Keratinocyte (primary cell): ENCODE data around the gene MYLK3. TPM values are rescaled to one million over a fixed set of nuclear protein-coding genes. Genes with fewer than 3 reads are reported as not detected.

Experiments
- DNase-seq: peaks from one replicate; pipeline ENCODE4 v3.0.0-alpha.2; 2011; ENCODE audit warnings: low read depth, missing footprints, low spot score
- FAIRE-seq: peaks from 2 replicates; lab custom pipeline; 2011; peaks lifted over from hg19 to GRCh38; lab: Jason Lieb, UNC
- H2AFZ ChIP-seq: 2 replicates; pipeline ENCODE4 v1.6.0; 2012; ENCODE audit warnings: low read length, control low read depth, inconsistent platforms; ENCODE audit not compliant: control insufficient read depth
- H3K27ac ChIP-seq: 2 replicates; pipeline ENCODE4 v1.5.1; 2011; ENCODE audit warnings: low read length; ENCODE audit not compliant: control insufficient read depth, insufficient read depth
- H3K27me3 ChIP-seq: 3 replicates; pipeline ENCODE4 v1.6.0; 2011; ENCODE audit warnings: low read length; ENCODE audit not compliant: control insufficient read depth, insufficient read depth; ENCODE audit errors: extremely low read depth
- H3K36me3 ChIP-seq, 2 experiments: 2 replicates in 1 of 2; 3 replicates in 1 of 2; pipeline ENCODE4 v1.5.1; 2011; ENCODE audit warnings: low read length in 2 of 2, mild to moderate bottlenecking in 1 of 2; ENCODE audit not compliant: control insufficient read depth in 2 of 2, insufficient read depth in 2 of 2; ENCODE audit errors: extremely low read depth in 1 of 2
- H3K4me1 ChIP-seq: 3 replicates; pipeline ENCODE4 v1.5.1; 2011; ENCODE audit warnings: low read length; ENCODE audit not compliant: control insufficient read depth, insufficient read depth; ENCODE audit errors: extremely low read depth
- H3K4me2 ChIP-seq: 3 replicates; pipeline ENCODE4 v1.6.0; 2011; ENCODE audit warnings: low read depth, low read length; ENCODE audit not compliant: control insufficient read depth, insufficient read depth; ENCODE audit errors: extremely low read depth
- H3K4me3 ChIP-seq, 3 experiments: fragments of 200-600 bp in 1 of 3; sonication (generic) in 1 of 3; 2 replicates in 2 of 3; 3 replicates in 1 of 3; pipeline ENCODE4 v1.5.1; 2011 to 2016; ENCODE audit warnings: low read length in 3 of 3, mild to moderate bottlenecking in 3 of 3, control low read depth in 2 of 3, inconsistent platforms in 1 of 3, low read depth in 1 of 3, mixed read lengths in 1 of 3, mixed run types in 1 of 3, moderate library complexity in 1 of 3; ENCODE audit not compliant: control insufficient read depth in 2 of 3, insufficient read depth in 2 of 3; ENCODE audit errors: extremely low read depth in 1 of 3
- H3K79me2 ChIP-seq: 2 replicates; pipeline ENCODE4 v1.6.0; 2012; ENCODE audit warnings: low read length; ENCODE audit not compliant: control insufficient read depth, insufficient read depth
- H3K9ac ChIP-seq: 3 replicates; pipeline ENCODE4 v1.6.0; 2011; ENCODE audit warnings: low read length; ENCODE audit not compliant: control insufficient read depth, insufficient read depth; ENCODE audit errors: extremely low read depth
- H3K9me1 ChIP-seq: 3 replicates; pipeline ENCODE4 v1.6.0; 2011; ENCODE audit warnings: low read length; ENCODE audit not compliant: control insufficient read depth, insufficient read depth; ENCODE audit errors: extremely low read depth
- H3K9me3 ChIP-seq: 2 replicates; pipeline ENCODE4 v1.5.1; 2012; ENCODE audit warnings: low read depth, low read length; ENCODE audit not compliant: control insufficient read depth
- H4K20me1 ChIP-seq: 3 replicates; pipeline ENCODE4 v1.6.0; 2011; ENCODE audit warnings: low read length; ENCODE audit not compliant: control insufficient read depth, insufficient read depth; ENCODE audit errors: extremely low read depth
- EZH2 ChIP-seq: IDR thresholded peaks from one replicate; pipeline ENCODE4 v1.6.1; 2012; ENCODE audit warnings: inconsistent platforms, mild to moderate bottlenecking, low read length, moderate library complexity
- dilution Hi-C: fragments of 300-500 bp; cut with MboI; formaldehyde crosslinking; loops from one replicate; pipeline ENCODE4 v1.7.0; 2020; ENCODE audit warnings: low sequenced_read_pairs; ENCODE audit not compliant: extremely low pct_ligation_motif_present
- polyA plus RNA-seq, 5 experiments: library from polyadenylated mRNA; depleted of rRNA in 3 of 5; stranded (reverse) in 3 of 5; stranded (forward) in 1 of 5; unstranded in 1 of 5; fragments of >200 nt; gene quantifications; 1 replicate in 1 of 5; 2 replicates in 3 of 5; 3 replicates in 1 of 5; pipeline versions ENCODE4 v1.2.1 to v1.2.3, GENCODE V29; 2011 to 2012; ENCODE audit warnings: missing spikeins in 2 of 5, low read depth in 1 of 5, low replicate concordance in 1 of 5
- TF ChIP-seq, protein P1 (sequence below), 3 experiments: IDR thresholded peaks in 1 of 3; conservative IDR thresholded peaks in 1 of 3; optimal IDR thresholded peaks in 1 of 3; 2 replicates in 2 of 3; 3 replicates in 1 of 3; pipeline versions ENCODE3 to v1.5.1; 2011; ENCODE audit warnings: low read length in 3 of 3, mild to moderate bottlenecking in 3 of 3, moderate library complexity in 2 of 3, control low read depth in 1 of 3, inconsistent platforms in 1 of 3; ENCODE audit not compliant: insufficient read depth in 2 of 3; ENCODE audit errors: extremely low read depth in 1 of 3

Gene MYLK3
- polyA plus RNA-seq, 1 donor (not counting 4 experiments of a cell fraction or from before 2014, with no cell fraction given): 0.03 TPM

DNA sequence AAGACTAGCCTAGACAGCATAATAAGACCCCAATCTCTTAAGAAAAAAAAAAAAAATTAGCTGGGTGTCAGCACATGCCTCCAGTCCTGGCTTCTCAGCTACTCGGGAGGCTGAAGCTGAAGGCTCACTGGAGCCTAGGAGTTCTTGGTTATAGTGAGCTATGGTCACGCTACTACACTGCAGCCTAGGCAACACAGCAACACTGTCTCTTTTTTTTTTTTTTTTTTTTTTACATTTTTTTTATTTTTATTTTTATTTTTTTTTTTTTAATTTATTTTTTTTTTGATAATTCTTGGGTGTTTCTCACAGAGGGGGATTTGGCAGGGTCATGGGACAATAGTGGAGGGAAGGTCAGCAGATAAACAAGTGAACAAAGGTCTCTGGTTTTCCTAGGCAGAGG lies 54.5 kb downstream of the MYLK3 start:
- Histone ChIP-seq H3K27ac (no peak overlapping the region), H3K27me3 (no peaks in the 10 kb centered on the region), H2AFZ (no peak overlapping the region), H3K36me3 (peaks cover 2 to 9% of the 10 kb centered on the region in 2 experiments), H3K9ac (no peak overlapping the region), H3K4me1 (peaks cover 16% of the 10 kb centered on the region), H3K4me3 (no peak overlapping the region), H4K20me1 (peaks cover 4% of the 10 kb centered on the region), H3K9me1 (no peaks in the 10 kb centered on the region), H3K9me3 (no peaks in the 10 kb centered on the region), H3K79me2 (peaks cover 28% of the 10 kb centered on the region), H3K4me2 (no peak overlapping the region)
- TF ChIP-seq EZH2: no peak
- TF ChIP-seq, protein P1, sequence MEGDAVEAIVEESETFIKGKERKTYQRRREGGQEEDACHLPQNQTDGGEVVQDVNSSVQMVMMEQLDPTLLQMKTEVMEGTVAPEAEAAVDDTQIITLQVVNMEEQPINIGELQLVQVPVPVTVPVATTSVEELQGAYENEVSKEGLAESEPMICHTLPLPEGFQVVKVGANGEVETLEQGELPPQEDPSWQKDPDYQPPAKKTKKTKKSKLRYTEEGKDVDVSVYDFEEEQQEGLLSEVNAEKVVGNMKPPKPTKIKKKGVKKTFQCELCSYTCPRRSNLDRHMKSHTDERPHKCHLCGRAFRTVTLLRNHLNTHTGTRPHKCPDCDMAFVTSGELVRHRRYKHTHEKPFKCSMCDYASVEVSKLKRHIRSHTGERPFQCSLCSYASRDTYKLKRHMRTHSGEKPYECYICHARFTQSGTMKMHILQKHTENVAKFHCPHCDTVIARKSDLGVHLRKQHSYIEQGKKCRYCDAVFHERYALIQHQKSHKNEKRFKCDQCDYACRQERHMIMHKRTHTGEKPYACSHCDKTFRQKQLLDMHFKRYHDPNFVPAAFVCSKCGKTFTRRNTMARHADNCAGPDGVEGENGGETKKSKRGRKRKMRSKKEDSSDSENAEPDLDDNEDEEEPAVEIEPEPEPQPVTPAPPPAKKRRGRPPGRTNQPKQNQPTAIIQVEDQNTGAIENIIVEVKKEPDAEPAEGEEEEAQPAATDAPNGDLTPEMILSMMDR (optimal IDR thresholded peaks at IDR 0.05 in 1 of 3, IDR thresholded peaks at IDR 0.05 in 1 of 3, conservative IDR thresholded peaks at IDR 0.05 in 1 of 3; ENCODE audit: extremely low read depth in 1 of 3, insufficient read depth in 2 of 3, low read length in 3 of 3): no peak
- no peak for FAIRE-seq
- no peak for DNase-seq
- dilution Hi-C loops: no loop called here

GRCh38 chr16:46691726-46692125 lies 56.4 kb downstream of the MYLK3 start:
- Histone ChIP-seq H3K4me3 (no peak overlapping the region), H3K4me2 (no peak overlapping the region)

More at GRCh38 chr16:46691726-46692125, 56.4 kb downstream of the MYLK3 start:
- Histone ChIP-seq H3K79me2 (peaks cover 47% of the 10 kb centered on the region), H3K9me3 (no peaks in the 10 kb centered on the region), H2AFZ (no peak overlapping the region), H3K9ac (no peak overlapping the region), H3K27ac (no peak overlapping the region), H3K36me3 (peaks cover 2 to 5% of the 10 kb centered on the region in 2 experiments), H3K4me1 (peaks cover 27% of the 10 kb centered on the region), H4K20me1 (peaks cover 15% of the 10 kb centered on the region), H3K27me3 (no peaks in the 10 kb centered on the region), H3K9me1 (no peaks in the 10 kb centered on the region)
- dilution Hi-C loops: no loop called here
- no peak for FAIRE-seq
- no peak for TF ChIP-seq EZH2
- DNase-seq: no peak
